Adrenal gland (tissue), 5 donors: ENCODE results near the gene PGM1.

Source experiments
- CTCF ChIP-seq, 6 experiments: fragments of 450-650 bp in 4 of 6; fragments of 200-600 bp in 2 of 6; sonication (generic) in 1 of 6; IDR thresholded peaks; 1 replicate in 5 of 6; 2 replicates in 1 of 6; pipeline versions ENCODE4 v1.5.1 to v1.8.0; 2016 to 2021; ENCODE audit warnings: antibody characterized with exemption in 6 of 6, mild to moderate bottlenecking in 2 of 6, moderate library complexity in 1 of 6
- POLR2A ChIP-seq, 2 donors: fragments of 450-650 bp; IDR thresholded peaks; one replicate each; pipeline ENCODE4 v1.6.1; 2017; ENCODE audit warnings: antibody characterized with exemption in 2 of 2, mild to moderate bottlenecking in 2 of 2, moderate library complexity in 1 of 2
- donor health status: DM: no; HTN: no; CAD: no.

GRCh38 chr1:63663873-63664272, 70.7 kb downstream of the PGM1 start:
- no peak for TF ChIP-seq CTCF (IDR thresholded peaks at IDR 0.05)
- TF ChIP-seq POLR2A (IDR thresholded peaks at IDR 0.05): no peak
